ENCODE results near the gene SLC25A26.

The SLC25A26 gene

GRCh38 chr3:66399529-66400232, 178.9 kb downstream of the SLC25A26 start:
- DNase-seq, result no peak

- DNase-seq, result peak; percentile 35
These were observed 179.8 kb downstream of the SLC25A26 start for GRCh38 chr3:66400411-66401156.

- DNase-seq, result no peak
These were observed 180.4 kb downstream of the SLC25A26 start for GRCh38 chr3:66401157-66401550.

GRCh38 chr3:66401675-66402491, 181.1 kb downstream of the SLC25A26 start:
- DNase-seq, result peak; percentile 69

GRCh38 chr3:66402596-66403290, 181.9 kb downstream of the SLC25A26 start:
- DNase-seq, result peak; percentile 55

- DNase-seq, result peak; percentile 18
These were observed 182.7 kb downstream of the SLC25A26 start for GRCh38 chr3:66403323-66403990.

- no peak for DNase-seq
These were observed 183.4 kb downstream of the SLC25A26 start for GRCh38 chr3:66404197-66404596.

GRCh38 chr3:66404903-66405700, 184.3 kb downstream of the SLC25A26 start:
- peak; percentile 11 for DNase-seq

- peak; percentile 20 for DNase-seq
These were observed 184.9 kb downstream of the SLC25A26 start for GRCh38 chr3:66405701-66406091.

- DNase-seq, result peak; percentile 40
These were observed 185.4 kb downstream of the SLC25A26 start for GRCh38 chr3:66406163-66406562.

GRCh38 chr3:66406831-66407610, 186.2 kb downstream of the SLC25A26 start:
- peak; percentile 49 for DNase-seq

GRCh38 chr3:66407611-66408218, 186.9 kb downstream of the SLC25A26 start:
- DNase-seq, result peak; percentile 72

GRCh38 chr3:66409771-66410754, 189.3 kb downstream of the SLC25A26 start:
- DNase-seq, result peak; percentile 3

GRCh38 chr3:66410976-66411375, 190.2 kb downstream of the SLC25A26 start:
- DNase-seq, result no peak

GRCh38 chr3:66411474-66411873, 190.7 kb downstream of the SLC25A26 start:
- no peak for DNase-seq

GRCh38 chr3:66411961-66412887, 191.4 kb downstream of the SLC25A26 start:
- DNase-seq, result no peak

- no peak for DNase-seq
These were observed 192.4 kb downstream of the SLC25A26 start for GRCh38 chr3:66413151-66413751.

Data from right hindlimb (tissue), 1 donor.